ENCODE measurements around the gene UBE2Q2. TPM values are rescaled to one million over a fixed set of nuclear protein-coding genes. Genes with fewer than 3 reads are reported as not detected.

UBE2Q2 gene
- total RNA-seq, 1 donor from 2014 or later: 53.2 TPM

- Histone ChIP-seq H3K9ac (ENCODE audit: low read depth in 1 of 3, low read length in 3 of 3) (no peak overlapping the region), H3K27me3 (ENCODE audit: control insufficient read depth in 3 of 3, insufficient read depth in 3 of 3, low read length in 3 of 3) (no peaks in the 10 kb centered on the region), H3K36me3 (ENCODE audit: control insufficient read depth in 3 of 3, insufficient read depth in 3 of 3, low read length in 3 of 3) (no peaks in the 10 kb centered on the region), H3K27ac (ENCODE audit: low read depth, low read length) (no peak overlapping the region), H3K9me3 (ENCODE audit: control insufficient read depth in 3 of 3, low read length in 3 of 3) (no peaks in the 10 kb centered on the region), H3K4me1 (ENCODE audit: control insufficient read depth in 3 of 3, insufficient read depth in 3 of 3, low read length in 3 of 3) (no peaks in the 10 kb centered on the region), H3K4me3 (ENCODE audit: low read length in 3 of 3) (no peak overlapping the region)
Observed at GRCh38 chr15:75823860-75824613, 19.2 kb upstream of the UBE2Q2 start.

GRCh38 chr15:75827691-75828090 lies 15.6 kb upstream of the UBE2Q2 start:
- Histone ChIP-seq H3K4me3 (ENCODE audit: low read length in 3 of 3) (no peak overlapping the region), H3K27me3 (ENCODE audit: control insufficient read depth in 3 of 3, insufficient read depth in 3 of 3, low read length in 3 of 3) (no peaks in the 10 kb centered on the region), H3K4me1 (ENCODE audit: control insufficient read depth in 3 of 3, insufficient read depth in 3 of 3, low read length in 3 of 3) (no peaks in the 10 kb centered on the region), H3K36me3 (ENCODE audit: control insufficient read depth in 3 of 3, insufficient read depth in 3 of 3, low read length in 3 of 3) (no peaks in the 10 kb centered on the region), H3K9ac (ENCODE audit: low read depth in 1 of 3, low read length in 3 of 3) (no peak overlapping the region), H3K27ac (ENCODE audit: low read depth, low read length) (no peak overlapping the region), H3K9me3 (ENCODE audit: control insufficient read depth in 3 of 3, low read length in 3 of 3) (no peaks in the 10 kb centered on the region)

GRCh38 chr15:75828429-75828828 lies 14.8 kb upstream of the UBE2Q2 start:
- Histone ChIP-seq H3K9ac (ENCODE audit: low read depth in 1 of 3, low read length in 3 of 3) (no peak overlapping the region), H3K27me3 (ENCODE audit: control insufficient read depth in 3 of 3, insufficient read depth in 3 of 3, low read length in 3 of 3) (no peaks in the 10 kb centered on the region), H3K4me1 (ENCODE audit: control insufficient read depth in 3 of 3, insufficient read depth in 3 of 3, low read length in 3 of 3) (no peaks in the 10 kb centered on the region), H3K4me3 (ENCODE audit: low read length in 3 of 3) (no peak overlapping the region), H3K9me3 (ENCODE audit: control insufficient read depth in 3 of 3, low read length in 3 of 3) (no peaks in the 10 kb centered on the region), H3K36me3 (ENCODE audit: control insufficient read depth in 3 of 3, insufficient read depth in 3 of 3, low read length in 3 of 3) (no peaks in the 10 kb centered on the region), H3K27ac (ENCODE audit: low read depth, low read length) (no peak overlapping the region)

GRCh38 chr15:75830910-75831805 lies 12.1 kb upstream of the UBE2Q2 start:
- Histone ChIP-seq H3K27me3 (ENCODE audit: control insufficient read depth in 3 of 3, insufficient read depth in 3 of 3, low read length in 3 of 3) (no peaks in the 10 kb centered on the region), H3K27ac (ENCODE audit: low read depth, low read length) (no peak overlapping the region), H3K9ac (ENCODE audit: low read depth in 1 of 3, low read length in 3 of 3) (no peak overlapping the region), H3K36me3 (ENCODE audit: control insufficient read depth in 3 of 3, insufficient read depth in 3 of 3, low read length in 3 of 3) (no peaks in the 10 kb centered on the region), H3K9me3 (ENCODE audit: control insufficient read depth in 3 of 3, low read length in 3 of 3) (no peaks in the 10 kb centered on the region), H3K4me1 (ENCODE audit: control insufficient read depth in 3 of 3, insufficient read depth in 3 of 3, low read length in 3 of 3) (no peaks in the 10 kb centered on the region), H3K4me3 (ENCODE audit: low read length in 3 of 3) (no peak overlapping the region)

GRCh38 chr15:75831806-75832102 lies 11.5 kb upstream of the UBE2Q2 start:
- Histone ChIP-seq H3K36me3 (ENCODE audit: control insufficient read depth in 3 of 3, insufficient read depth in 3 of 3, low read length in 3 of 3) (no peaks in the 10 kb centered on the region), H3K27me3 (ENCODE audit: control insufficient read depth in 3 of 3, insufficient read depth in 3 of 3, low read length in 3 of 3) (no peaks in the 10 kb centered on the region), H3K27ac (ENCODE audit: low read depth, low read length) (no peak overlapping the region)

GRCh38 chr15:75832114-75832513 lies 11.1 kb upstream of the UBE2Q2 start:
- no peak overlapping the region for H3K4me3 ChIP-seq (ENCODE audit: low read length in 3 of 3)
- H3K36me3 ChIP-seq (ENCODE audit: control insufficient read depth in 3 of 3, insufficient read depth in 3 of 3, low read length in 3 of 3): no peaks in the 10 kb centered on the region
- H3K9ac ChIP-seq (ENCODE audit: low read depth in 1 of 3, low read length in 3 of 3): no peak overlapping the region
- no peaks in the 10 kb centered on the region for H3K9me3 ChIP-seq (ENCODE audit: control insufficient read depth in 3 of 3, low read length in 3 of 3)
- H3K27me3 ChIP-seq (ENCODE audit: control insufficient read depth in 3 of 3, insufficient read depth in 3 of 3, low read length in 3 of 3): no peaks in the 10 kb centered on the region
- no peaks in the 10 kb centered on the region for H3K4me1 ChIP-seq (ENCODE audit: control insufficient read depth in 3 of 3, insufficient read depth in 3 of 3, low read length in 3 of 3)
- no peak overlapping the region for H3K27ac ChIP-seq (ENCODE audit: low read depth, low read length)

More at GRCh38 chr15:75831806-75832102, 11.5 kb upstream of the UBE2Q2 start:
- H3K4me3 ChIP-seq (ENCODE audit: low read length in 3 of 3): no peak overlapping the region
- no peaks in the 10 kb centered on the region for H3K4me1 ChIP-seq (ENCODE audit: control insufficient read depth in 3 of 3, insufficient read depth in 3 of 3, low read length in 3 of 3)
- H3K9me3 ChIP-seq (ENCODE audit: control insufficient read depth in 3 of 3, low read length in 3 of 3): no peaks in the 10 kb centered on the region
- H3K9ac ChIP-seq (ENCODE audit: low read depth in 1 of 3, low read length in 3 of 3): no peak overlapping the region

GRCh38 chr15:75834021-75834420 lies 9.2 kb upstream of the UBE2Q2 start:
- Histone ChIP-seq H3K9ac (ENCODE audit: low read depth in 1 of 3, low read length in 3 of 3) (no peak overlapping the region), H3K36me3 (ENCODE audit: control insufficient read depth in 3 of 3, insufficient read depth in 3 of 3, low read length in 3 of 3) (no peaks in the 10 kb centered on the region), H3K9me3 (ENCODE audit: control insufficient read depth in 3 of 3, low read length in 3 of 3) (no peaks in the 10 kb centered on the region), H3K27me3 (ENCODE audit: control insufficient read depth in 3 of 3, insufficient read depth in 3 of 3, low read length in 3 of 3) (no peaks in the 10 kb centered on the region), H3K27ac (ENCODE audit: low read depth, low read length) (no peak overlapping the region), H3K4me3 (ENCODE audit: low read length in 3 of 3) (no peak overlapping the region), H3K4me1 (ENCODE audit: control insufficient read depth in 3 of 3, insufficient read depth in 3 of 3, low read length in 3 of 3) (no peaks in the 10 kb centered on the region)

GRCh38 chr15:75835990-75836958 lies 7.0 kb upstream of the UBE2Q2 start:
- no peaks in the 10 kb centered on the region for H3K27me3 ChIP-seq (ENCODE audit: control insufficient read depth in 3 of 3, insufficient read depth in 3 of 3, low read length in 3 of 3)
- H3K4me1 ChIP-seq (ENCODE audit: control insufficient read depth in 3 of 3, insufficient read depth in 3 of 3, low read length in 3 of 3): no peaks in the 10 kb centered on the region
- no peaks in the 10 kb centered on the region for H3K36me3 ChIP-seq (ENCODE audit: control insufficient read depth in 3 of 3, insufficient read depth in 3 of 3, low read length in 3 of 3)
- no peak overlapping the region for H3K9ac ChIP-seq (ENCODE audit: low read depth in 1 of 3, low read length in 3 of 3)
- H3K4me3 ChIP-seq (ENCODE audit: low read length in 3 of 3): no peak overlapping the region
- no peak overlapping the region for H3K27ac ChIP-seq (ENCODE audit: low read depth, low read length)
- H3K9me3 ChIP-seq (ENCODE audit: control insufficient read depth in 3 of 3, low read length in 3 of 3): no peaks in the 10 kb centered on the region

- no peaks in the 10 kb centered on the region for H3K27me3 ChIP-seq (ENCODE audit: control insufficient read depth in 3 of 3, insufficient read depth in 3 of 3, low read length in 3 of 3)
- no peak overlapping the region for H3K27ac ChIP-seq (ENCODE audit: low read depth, low read length)
- no peak overlapping the region for H3K4me3 ChIP-seq (ENCODE audit: low read length in 3 of 3)
- no peak overlapping the region for H3K9ac ChIP-seq (ENCODE audit: low read depth in 1 of 3, low read length in 3 of 3)
- H3K4me1 ChIP-seq (ENCODE audit: control insufficient read depth in 3 of 3, insufficient read depth in 3 of 3, low read length in 3 of 3): no peaks in the 10 kb centered on the region
- H3K9me3 ChIP-seq (ENCODE audit: control insufficient read depth in 3 of 3, low read length in 3 of 3): no peaks in the 10 kb centered on the region
- no peaks in the 10 kb centered on the region for H3K36me3 ChIP-seq (ENCODE audit: control insufficient read depth in 3 of 3, insufficient read depth in 3 of 3, low read length in 3 of 3)
Observed at GRCh38 chr15:75836959-75837334, 6.3 kb upstream of the UBE2Q2 start.

Measured in skeletal muscle tissue (tissue), 4 donors.